Fibroblast of lung (primary cell): ENCODE measurements around the gene AMBP. TPM values are rescaled to one million over a fixed set of nuclear protein-coding genes. Genes with fewer than 3 reads are reported as not detected.

Experiments
- DNase-seq, 2 donors: peaks; one replicate each; pipeline versions ENCODE4 v3.0.0 to v3.0.0-alpha.2; 2010; ENCODE audit warnings: low read depth in 2 of 2
- H2AFZ ChIP-seq: 2 replicates; pipeline ENCODE4 v1.5.1; 2012; ENCODE audit warnings: low read length, control low read depth, inconsistent platforms
- H3K27ac ChIP-seq: 2 replicates; pipeline ENCODE4 v1.5.1; 2011; ENCODE audit warnings: low read length, control low read depth; ENCODE audit not compliant: insufficient read depth
- H3K27me3 ChIP-seq: 2 replicates; pipeline ENCODE4 v1.5.1; 2011; ENCODE audit warnings: mild to moderate bottlenecking, low read length; ENCODE audit not compliant: control insufficient read depth, insufficient read depth
- H3K36me3 ChIP-seq: 2 replicates; pipeline ENCODE4 v1.5.1; 2011; ENCODE audit warnings: low read length; ENCODE audit not compliant: control insufficient read depth, insufficient read depth
- H3K4me1 ChIP-seq: 2 replicates; pipeline ENCODE4 v1.5.1; 2011; ENCODE audit warnings: low read length; ENCODE audit not compliant: control insufficient read depth, insufficient read depth; ENCODE audit errors: extremely low read depth
- H3K4me2 ChIP-seq: 2 replicates; pipeline ENCODE4 v1.5.1; 2011; ENCODE audit warnings: low read length, control low read depth; ENCODE audit not compliant: insufficient read depth; ENCODE audit errors: extremely low read depth
- H3K4me3 ChIP-seq, 4 experiments: fragments of 200-600 bp in 1 of 4; sonication (generic) in 1 of 4; replicated peaks in 1 of 4; 2 replicates each; pipeline ENCODE4 v1.5.1; 2011 to 2016; ENCODE audit warnings: low read length in 4 of 4, low read depth in 3 of 4, mild to moderate bottlenecking in 3 of 4, control low read depth in 2 of 4, inconsistent platforms in 1 of 4, mixed read lengths in 1 of 4; ENCODE audit not compliant: insufficient read depth in 1 of 4; ENCODE audit errors: control extremely low read depth in 1 of 4
- H3K79me2 ChIP-seq: 2 replicates; pipeline ENCODE4 v1.5.1; 2012; ENCODE audit warnings: mild to moderate bottlenecking, low read length, inconsistent platforms; ENCODE audit not compliant: control insufficient read depth, insufficient read depth
- H3K9ac ChIP-seq: 2 replicates; pipeline ENCODE4 v1.5.1; 2011; ENCODE audit warnings: mild to moderate bottlenecking, low read length, control low read depth; ENCODE audit not compliant: insufficient read depth
- H3K9me3 ChIP-seq: 2 replicates; pipeline ENCODE4 v1.5.1; 2012; ENCODE audit warnings: low read depth, low read length; ENCODE audit not compliant: control insufficient read depth, insufficient read depth
- H4K20me1 ChIP-seq: 2 replicates; pipeline ENCODE4 v1.5.1; 2011; ENCODE audit warnings: low read length; ENCODE audit not compliant: control insufficient read depth, insufficient read depth; ENCODE audit errors: extremely low read depth
- CTCF ChIP-seq, 2 donors: IDR thresholded peaks in 1 of 2; conservative IDR thresholded peaks in 1 of 2; 1 replicate in 1 of 2; 2 replicates in 1 of 2; pipeline ENCODE4 v1.5.1; 2011 to 2012; ENCODE audit warnings: low read length in 2 of 2, control low read depth in 1 of 2, inconsistent platforms in 1 of 2, low read depth in 1 of 2, mild to moderate bottlenecking in 1 of 2
- EZH2 ChIP-seq: IDR thresholded peaks from 2 replicates; pipeline ENCODE4 v1.5.1; 2012; ENCODE audit warnings: low read length, control low read depth, mild to moderate bottlenecking; ENCODE audit errors: missing control alignments
- polyA plus RNA-seq, 2 donors: library from polyadenylated mRNA; depleted of rRNA in 1 of 2; stranded (reverse) in 1 of 2; unstranded in 1 of 2; fragments of >200 nt; gene quantifications; 2 replicates each; pipeline ENCODE4 v1.2.1, GENCODE V29; 2011 to 2012; ENCODE audit warnings: missing spikeins in 1 of 2
- total RNA-seq: library from RNA; depleted of rRNA; stranded (reverse); fragments of >200 nt; gene quantifications from 2 replicates; pipeline ENCODE4 v1.2.1, GENCODE V29; 2014

Gene AMBP
- total and polyA plus RNA-seq, 2 donors (not counting 1 experiment from before 2014, with no cell fraction given) = 0.07 to 0.17 TPM

GRCh38 chr9:114038724-114039313 lies 39.3 kb downstream of the AMBP start:
- Histone ChIP-seq H3K27me3 (no peaks in the 10 kb centered on the region), H3K79me2 (no peaks in the 10 kb centered on the region), H2AFZ (no peak overlapping the region), H3K4me3 (no peak overlapping the region), H3K9ac (no peak overlapping the region), H3K4me2 (no peak overlapping the region), H3K36me3 (peaks cover 14% of the 10 kb centered on the region), H3K4me1 (no peaks in the 10 kb centered on the region), H4K20me1 (no peaks in the 10 kb centered on the region), H3K9me3 (no peaks in the 10 kb centered on the region), H3K27ac (no peak overlapping the region)
- no peak for DNase-seq
- TF ChIP-seq EZH2 (no peak), CTCF (conservative IDR thresholded peaks at IDR 0.05 in 1 of 2, IDR thresholded peaks at IDR 0.05 in 1 of 2; ENCODE audit: low read depth in 1 of 2, low read length in 2 of 2) (no peak)

GRCh38 chr9:114037961-114038723 lies 40.0 kb downstream of the AMBP start:
- Histone ChIP-seq H3K79me2 (no peaks in the 10 kb centered on the region), H4K20me1 (no peaks in the 10 kb centered on the region), H3K9me3 (no peaks in the 10 kb centered on the region), H3K4me3 (no peak overlapping the region), H3K36me3 (peaks cover 14% of the 10 kb centered on the region), H3K27ac (no peak overlapping the region), H2AFZ (no peak overlapping the region), H3K27me3 (no peaks in the 10 kb centered on the region), H3K4me1 (no peaks in the 10 kb centered on the region), H3K9ac (no peak overlapping the region), H3K4me2 (no peak overlapping the region)
- no peak for TF ChIP-seq EZH2
- no peak for TF ChIP-seq CTCF (conservative IDR thresholded peaks at IDR 0.05 in 1 of 2, IDR thresholded peaks at IDR 0.05 in 1 of 2; ENCODE audit: low read depth in 1 of 2, low read length in 2 of 2)
- DNase-seq = no peak

- Histone ChIP-seq H2AFZ (no peak overlapping the region), H3K36me3 (peaks cover 16% of the 10 kb centered on the region)
These were observed 40.9 kb downstream of the AMBP start for GRCh38 chr9:114037249-114037648.

More at GRCh38 chr9:114037249-114037648, 40.9 kb downstream of the AMBP start:
- H3K27ac ChIP-seq = no peak overlapping the region
- H3K79me2 ChIP-seq = no peaks in the 10 kb centered on the region
- H3K9ac ChIP-seq = no peak overlapping the region
- TF ChIP-seq EZH2 (no peak), CTCF (conservative IDR thresholded peaks at IDR 0.05 in 1 of 2, IDR thresholded peaks at IDR 0.05 in 1 of 2; ENCODE audit: low read depth in 1 of 2, low read length in 2 of 2) (no peak)
- DNase-seq = no peak
- H3K9me3 ChIP-seq = no peaks in the 10 kb centered on the region
- no peaks in the 10 kb centered on the region for H3K4me1 ChIP-seq
- no peaks in the 10 kb centered on the region for H3K27me3 ChIP-seq
- H3K4me2 ChIP-seq = no peak overlapping the region
- H3K4me3 ChIP-seq = no peak overlapping the region
- H4K20me1 ChIP-seq = no peaks in the 10 kb centered on the region
